ENCODE measurements around the gene CLPSL1. TPM values are rescaled to one million over a fixed set of nuclear protein-coding genes. Genes with fewer than 3 reads are reported as not detected.

The CLPSL1 gene
- total and polyA plus RNA-seq, 2 donors (not counting 3 experiments of a cell fraction or from before 2014, with no cell fraction given): not detected

- no peak overlapping the region for H3K9ac ChIP-seq (replicated peaks; ENCODE audit: extremely low read depth, insufficient read depth, low read length)
- BruUV-seq (replicated peaks): no TSS peak
- TF ChIP-seq JUN (IDR thresholded peaks at IDR 0.05; ENCODE audit: borderline replicate concordance, insufficient read depth, insufficient read length, low read depth): no peak
- TF ChIP-seq GATA2 (IDR thresholded peaks at IDR 0.05; ENCODE audit: insufficient read depth, insufficient read length, low read depth, low read length): no peak
- TF ChIP-seq EZH2 (IDR thresholded peaks at IDR 0.05; ENCODE audit: borderline replicate concordance, low read depth, low read length, severe bottlenecking): no peak
- TF ChIP-seq POLR2AphosphoS5 (IDR thresholded peaks at IDR 0.05; ENCODE audit: insufficient read depth, low read depth, low read length): no peak
- TF ChIP-seq FOS (IDR thresholded peaks at IDR 0.05; ENCODE audit: borderline replicate concordance, insufficient read depth, low read length): no peak
- TF ChIP-seq POLR2A (IDR thresholded peaks at IDR 0.05; ENCODE audit: low read depth, low read length): no peak
- TF ChIP-seq MYC (IDR thresholded peaks at IDR 0.05; ENCODE audit: low read depth, low read length): no peak
- no peak for TF ChIP-seq CTCF (IDR thresholded peaks at IDR 0.05; ENCODE audit: extremely low read depth in 1 of 2, insufficient read depth in 1 of 2, low read depth in 1 of 2, low read length in 2 of 2)
- TF ChIP-seq MAX (IDR thresholded peaks at IDR 0.05; ENCODE audit: insufficient read depth, insufficient read length): no peak
- H3K79me2 ChIP-seq (ENCODE audit: control insufficient read depth, insufficient read depth, low read length): no peaks in the 10 kb centered on the region
- no peak overlapping the region for H3K27ac ChIP-seq (ENCODE audit: insufficient read depth, low read depth, low read length)
- H2AFZ ChIP-seq (ENCODE audit: low read depth, low read length): no peak overlapping the region
- H3K9me3 ChIP-seq (replicated peaks; ENCODE audit: control insufficient read depth, insufficient read depth, low read length): no peaks in the 10 kb centered on the region
- no peaks in the 10 kb centered on the region for H3K9me1 ChIP-seq (replicated peaks; ENCODE audit: control insufficient read depth, extremely low read depth, insufficient read depth, low read length)
- FAIRE-seq (no peak), DNase-seq (ENCODE audit: low read depth, low spot score) (no peak)
- H3K4me2 ChIP-seq (ENCODE audit: insufficient read depth, low read length): no peak overlapping the region
- dilution Hi-C loops (cut with MboI; ENCODE audit: extremely low pct_ligation_motif_present, low sequenced_read_pairs): no loop called here
- intact Hi-C loops (cut with micrococcal nuclease): no loop called here
- peaks cover 0 to 1% of the 10 kb centered on the region in 2 experiments for H3K27me3 ChIP-seq (ENCODE audit: control insufficient read depth in 2 of 2, insufficient read depth in 2 of 2, low read length in 2 of 2)
- H4K20me1 ChIP-seq (replicated peaks; ENCODE audit: control insufficient read depth, extremely low read depth, insufficient read depth, low read length): no peaks in the 10 kb centered on the region
- no peaks in the 10 kb centered on the region for H3K36me3 ChIP-seq (ENCODE audit: control insufficient read depth in 2 of 2, extremely low read depth in 1 of 2, insufficient read depth in 2 of 2, low read length in 2 of 2)
- ChIA-PET POLR2A (no interaction called here), CTCF (interaction anchor here (1.3 kb wide), 1 partner anchor 10 kb away, joined by 7 read pairs; no protein-coding TSS in a partner anchor)
- H3K4me3 ChIP-seq (replicated peaks in 1 of 3; ENCODE audit: insufficient read depth in 1 of 3, low read depth in 1 of 3, low read length in 3 of 3): no peak overlapping the region
- H3K4me1 ChIP-seq (ENCODE audit: control insufficient read depth, extremely low read depth, insufficient read depth, low read length): no peaks in the 10 kb centered on the region
Observed at GRCh38 chr6:35823601-35824000, 42.8 kb downstream of the CLPSL1 start.
